HFFc6 (cell line): ENCODE data around the gene SPEM3. TPM values are rescaled to one million over a fixed set of nuclear protein-coding genes. Genes with fewer than 3 reads are reported as not detected.

Source experiments
- DNase-seq: peaks from one replicate; pipeline ENCODE4 v3.0.0-alpha.2; 2018
- H3K27ac Mint-ChIP-seq: 2 replicates; pipeline ENCODE4 v1.8.0; 2020; ENCODE audit warnings: mild to moderate bottlenecking, mixed read lengths
- H3K27me3 Mint-ChIP-seq: 2 replicates; pipeline ENCODE4 v1.8.0; 2021; ENCODE audit warnings: mild to moderate bottlenecking, moderate library complexity, mixed read lengths; ENCODE audit not compliant: insufficient read depth
- H3K36me3 Mint-ChIP-seq: 2 replicates; pipeline ENCODE4 v1.8.0; 2021; ENCODE audit warnings: low read depth, mixed read lengths
- H3K4me1 Mint-ChIP-seq: 2 replicates; pipeline ENCODE4 v1.8.0; 2020; ENCODE audit warnings: low read depth, mixed read lengths
- H3K4me3 Mint-ChIP-seq: 2 replicates; pipeline ENCODE4 v1.8.0; 2020; ENCODE audit warnings: mild to moderate bottlenecking, moderate library complexity, mixed read lengths
- H3K9me3 Mint-ChIP-seq: 2 replicates; pipeline ENCODE4 v1.8.0; 2020; ENCODE audit warnings: mild to moderate bottlenecking, mixed read lengths
- total RNA-seq, 6 experiments: library from RNA; stranded (reverse); fragmentation: NEBNext Ultra II Directional; extraction: Animal tissue kit (Norgen Biotek cat#: 25700); gene quantifications; 2 replicates in 1 of 6; 3 replicates in 5 of 6; pipeline ENCODE4 v1.2.3, GENCODE V29; 2021
- TF ChIP-seq, protein P1 (sequence below): fragments of 200-600 bp; sonication (generic); IDR thresholded peaks from 2 replicates; pipeline ENCODE4 v1.5.0; 2021; ENCODE audit warnings: antibody characterized with exemption, mild to moderate bottlenecking

The SPEM3 gene
- total RNA-seq, 6 experiments from 2014 or later = not detected

GRCh38 chr17:7408252-7408727 lies 20.4 kb upstream of the SPEM3 start:
- peaks cover 23% of the 10 kb centered on the region for H3K4me1 Mint-ChIP-seq
- no peak overlapping the region for H3K27ac Mint-ChIP-seq
- no peaks in the 10 kb centered on the region for H3K9me3 Mint-ChIP-seq
- DNase-seq = no peak
- no peak overlapping the region for H3K4me3 Mint-ChIP-seq
- peaks cover 2% of the 10 kb centered on the region for H3K27me3 Mint-ChIP-seq
- TF ChIP-seq, protein P1, sequence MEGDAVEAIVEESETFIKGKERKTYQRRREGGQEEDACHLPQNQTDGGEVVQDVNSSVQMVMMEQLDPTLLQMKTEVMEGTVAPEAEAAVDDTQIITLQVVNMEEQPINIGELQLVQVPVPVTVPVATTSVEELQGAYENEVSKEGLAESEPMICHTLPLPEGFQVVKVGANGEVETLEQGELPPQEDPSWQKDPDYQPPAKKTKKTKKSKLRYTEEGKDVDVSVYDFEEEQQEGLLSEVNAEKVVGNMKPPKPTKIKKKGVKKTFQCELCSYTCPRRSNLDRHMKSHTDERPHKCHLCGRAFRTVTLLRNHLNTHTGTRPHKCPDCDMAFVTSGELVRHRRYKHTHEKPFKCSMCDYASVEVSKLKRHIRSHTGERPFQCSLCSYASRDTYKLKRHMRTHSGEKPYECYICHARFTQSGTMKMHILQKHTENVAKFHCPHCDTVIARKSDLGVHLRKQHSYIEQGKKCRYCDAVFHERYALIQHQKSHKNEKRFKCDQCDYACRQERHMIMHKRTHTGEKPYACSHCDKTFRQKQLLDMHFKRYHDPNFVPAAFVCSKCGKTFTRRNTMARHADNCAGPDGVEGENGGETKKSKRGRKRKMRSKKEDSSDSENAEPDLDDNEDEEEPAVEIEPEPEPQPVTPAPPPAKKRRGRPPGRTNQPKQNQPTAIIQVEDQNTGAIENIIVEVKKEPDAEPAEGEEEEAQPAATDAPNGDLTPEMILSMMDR = no peak
- H3K36me3 Mint-ChIP-seq = peaks cover 17% of the 10 kb centered on the region

DNA sequence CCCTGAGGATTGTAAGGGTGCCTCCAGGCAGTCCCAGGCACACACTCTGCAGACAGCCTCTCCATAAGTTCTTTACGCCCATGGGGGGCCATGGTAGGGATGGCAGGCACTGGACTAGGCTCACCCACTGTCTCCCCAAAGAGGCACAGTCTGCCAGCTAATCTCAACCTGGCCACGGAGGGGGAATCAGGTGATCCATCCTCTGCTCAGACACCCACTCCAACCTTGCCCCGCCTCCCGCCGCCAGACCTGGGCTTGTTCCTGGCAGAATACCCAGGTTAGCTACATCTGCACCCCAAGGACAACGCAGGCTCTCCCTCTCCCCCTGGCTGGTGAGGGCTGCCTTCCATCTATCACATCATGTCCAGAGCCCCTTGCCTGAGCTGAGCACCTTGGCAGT lies 19.8 kb upstream of the SPEM3 start:
- Mint-ChIP-seq H3K4me1 (peaks cover 25% of the 10 kb centered on the region), H3K36me3 (peaks cover 17% of the 10 kb centered on the region), H3K9me3 (no peaks in the 10 kb centered on the region), H3K27me3 (peaks cover 2% of the 10 kb centered on the region), H3K4me3 (no peak overlapping the region), H3K27ac (no peak overlapping the region)
- DNase-seq = no peak
- TF ChIP-seq, protein P1 = no peak

GRCh38 chr17:7409716-7410115 lies 18.9 kb upstream of the SPEM3 start:
- TF ChIP-seq, protein P1 = no peak

DNA sequence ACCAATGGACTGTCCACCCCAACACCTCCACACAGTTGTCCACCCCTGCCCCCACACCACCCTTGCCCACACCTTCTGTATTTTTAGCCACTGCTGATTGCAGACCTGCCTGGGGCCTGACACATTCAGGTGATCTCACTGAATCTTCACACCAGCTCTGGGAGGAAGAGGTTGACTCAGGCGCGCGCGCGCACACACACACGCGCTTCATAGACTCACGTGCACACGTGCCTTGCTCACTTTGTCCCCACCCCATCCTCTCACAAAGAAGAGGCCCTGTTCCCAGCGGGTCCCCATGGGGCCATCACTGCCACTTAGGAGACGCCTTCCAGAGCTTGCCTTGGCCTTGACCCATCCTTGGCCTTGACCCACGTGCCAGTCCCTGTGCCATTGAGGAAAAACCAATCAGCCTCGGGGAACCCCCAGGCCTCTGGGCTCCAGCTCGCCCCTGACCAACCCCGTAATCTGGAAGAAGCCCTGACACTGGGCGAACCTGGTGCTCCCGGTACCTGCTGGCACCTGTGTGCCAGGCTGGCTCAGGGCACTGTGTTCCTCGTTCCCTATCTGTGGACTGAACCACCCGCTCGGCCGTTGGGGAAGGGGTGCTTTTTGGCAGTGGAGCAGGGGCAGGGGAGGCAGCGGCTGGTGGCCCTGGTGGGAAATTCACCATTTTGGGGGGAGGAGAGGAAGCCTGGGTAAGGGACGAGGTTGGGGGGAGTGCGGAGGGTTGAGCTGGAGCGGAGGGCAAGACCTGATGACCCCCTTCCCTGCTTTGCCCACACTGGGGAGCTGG lies 17.8 kb upstream of the SPEM3 start:
- Mint-ChIP-seq H3K36me3 (peaks cover 23% of the 10 kb centered on the region), H3K4me1 (peaks cover 21% of the 10 kb centered on the region), H3K9me3 (no peaks in the 10 kb centered on the region), H3K27ac (no peak overlapping the region), H3K4me3 (no peak overlapping the region), H3K27me3 (peaks cover 2% of the 10 kb centered on the region)
- TF ChIP-seq, protein P1 = no peak
- DNase-seq = no peak

More at GRCh38 chr17:7409716-7410115, 18.9 kb upstream of the SPEM3 start:
- H3K27ac Mint-ChIP-seq = no peak overlapping the region
- no peaks in the 10 kb centered on the region for H3K9me3 Mint-ChIP-seq
- no peak for DNase-seq
- peaks cover 2% of the 10 kb centered on the region for H3K27me3 Mint-ChIP-seq
- peaks cover 17% of the 10 kb centered on the region for H3K36me3 Mint-ChIP-seq
- no peak overlapping the region for H3K4me3 Mint-ChIP-seq
- peaks cover 25% of the 10 kb centered on the region for H3K4me1 Mint-ChIP-seq

DNA sequence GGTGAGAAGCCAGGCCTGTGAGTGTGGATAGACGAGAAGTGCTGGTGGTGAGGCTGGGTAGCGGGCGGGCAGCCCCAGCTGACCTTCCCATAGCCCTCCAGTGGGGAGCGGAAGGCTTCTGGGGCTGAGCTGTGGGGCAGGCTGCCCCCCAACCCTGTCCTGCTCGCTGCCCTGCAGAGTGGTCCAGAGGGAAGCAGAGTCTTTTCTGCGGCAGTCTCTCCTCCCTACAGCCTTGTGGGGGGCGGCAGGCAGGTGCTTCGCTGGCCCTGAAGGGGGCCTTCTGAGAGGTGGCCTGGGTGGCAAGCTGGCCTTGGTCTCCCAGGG lies 17.3 kb upstream of the SPEM3 start:
- no peak overlapping the region for H3K4me3 Mint-ChIP-seq
- H3K9me3 Mint-ChIP-seq = no peaks in the 10 kb centered on the region
- H3K4me1 Mint-ChIP-seq = peaks cover 16% of the 10 kb centered on the region
- H3K27ac Mint-ChIP-seq = no peak overlapping the region
- TF ChIP-seq, protein P1 = no peak
- DNase-seq = no peak
- peaks cover 4% of the 10 kb centered on the region for H3K27me3 Mint-ChIP-seq
- peaks cover 27% of the 10 kb centered on the region for H3K36me3 Mint-ChIP-seq
